ENCODE data around the gene MFSD6L.

- TF ChIP-seq CTCF (IDR thresholded peaks at IDR 0.05; ENCODE audit: low read depth, low read length, poor library complexity, severe bottlenecking) (no peak), EZH2phosphoT487 (IDR thresholded peaks at IDR 0.05; ENCODE audit: borderline replicate concordance, low read length) (no peak)
Observed at GRCh38 chr17:8830141-8830540, 31.0 kb upstream of the MFSD6L start.
